OCI-LY3 (cell line): ENCODE results near the gene GAL3ST1.

Experiments used
- H2AFZ ChIP-seq: fragments of 200-600, 300-600 bp; shearing (Covaris generic); 2 replicates; pipeline ENCODE4 v1.6.0; 2014; ENCODE audit warnings: antibody characterized with exemption, low read depth, low read length
- H3K27ac ChIP-seq: fragments of 200-600, 300-600 bp; sonication (generic); 2 replicates; pipeline ENCODE4 v1.5.1; 2014; ENCODE audit warnings: mild to moderate bottlenecking, low read length, moderate library complexity, mixed read lengths
- H3K27me3 ChIP-seq: fragments of 200-600, 300-600 bp; sonication (generic); 2 replicates; pipeline ENCODE4 v1.6.1; 2014; ENCODE audit warnings: low read depth, low read length, mixed read lengths
- H3K36me3 ChIP-seq: fragments of 200-600, 300-600 bp; sonication (generic); replicated peaks from 2 replicates; pipeline ENCODE3; 2014; ENCODE audit warnings: low read depth, low read length, mixed read lengths
- H3K4me1 ChIP-seq: fragments of 300-600, 200-600 bp; sonication (generic); 2 replicates; pipeline ENCODE4 v1.6.1; 2014; ENCODE audit warnings: low read length, mixed read lengths
- H3K4me2 ChIP-seq: fragments of 200-600, 300-600 bp; sonication (generic); 2 replicates; pipeline ENCODE4 v1.6.1; 2014; ENCODE audit warnings: low read length, mixed read lengths
- H3K4me3 ChIP-seq: fragments of 300-600, 200-600 bp; sonication (generic); 2 replicates; pipeline ENCODE4 v1.5.1; 2014; ENCODE audit warnings: antibody characterized with exemption, mild to moderate bottlenecking, low read length, moderate library complexity
- H3K79me2 ChIP-seq: fragments of 300-600, 200-600 bp; shearing (Covaris generic); 2 replicates; pipeline ENCODE4 v1.6.1; 2014; ENCODE audit warnings: mild to moderate bottlenecking, low read length, mixed read lengths
- H3K9ac ChIP-seq: fragments of 300-600, 200-600 bp; shearing (Covaris generic); 2 replicates; pipeline ENCODE4 v1.6.0; 2014; ENCODE audit warnings: mild to moderate bottlenecking, low read length, moderate library complexity
- H3K9me3 ChIP-seq: fragments of 200-600, 300-600 bp; shearing (Covaris generic); 2 replicates; pipeline ENCODE4 v1.6.1; 2014; ENCODE audit warnings: low read length, mixed read lengths; ENCODE audit not compliant: insufficient read depth
- H4K20me1 ChIP-seq: fragments of 200-600, 300-600 bp; sonication (generic); 2 replicates; pipeline ENCODE4 v1.6.1; 2016; ENCODE audit warnings: low read length, mixed read lengths; ENCODE audit not compliant: insufficient read depth
- EZH2phosphoT487 ChIP-seq: fragments of 200-600 bp; shearing (Covaris generic); IDR thresholded peaks from 2 replicates; pipeline ENCODE4 v1.6.1; 2018; ENCODE audit warnings: antibody characterized with exemption, mixed run types, low read depth
- TF ChIP-seq, protein P1 (sequence below): fragments of 200-600, 300-600 bp; sonication (generic); IDR thresholded peaks from 2 replicates; pipeline ENCODE4 v1.5.1; 2014; ENCODE audit warnings: antibody characterized with exemption, low read length, low read depth

Gene GAL3ST1

DNA sequence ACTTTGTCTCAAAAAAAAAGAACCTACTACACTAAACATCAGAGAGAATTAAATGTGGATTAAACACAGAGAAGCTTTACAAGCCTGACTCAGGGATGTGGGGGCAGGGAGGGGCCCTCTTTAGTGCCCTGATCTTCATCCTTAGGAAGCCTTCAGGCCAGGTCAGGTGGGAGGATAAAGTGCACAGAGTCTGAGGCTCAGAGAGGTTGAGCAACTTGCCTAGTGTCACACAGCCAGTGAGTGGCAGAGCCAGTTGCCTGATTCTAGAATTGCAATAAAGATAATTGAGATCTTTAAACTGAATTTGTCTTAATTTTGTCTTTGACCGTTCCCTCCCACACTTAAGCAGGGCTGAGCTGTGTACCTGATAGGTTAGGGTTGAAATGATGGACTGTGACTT, 35.1 kb downstream of the GAL3ST1 start:
- Histone ChIP-seq H3K9me3 (no peaks in the 10 kb centered on the region), H3K4me1 (no peaks in the 10 kb centered on the region), H3K36me3 (no peaks in the 10 kb centered on the region), H3K9ac (no peak overlapping the region), H3K27me3 (no peaks in the 10 kb centered on the region), H3K27ac (no peak overlapping the region), H3K79me2 (no peaks in the 10 kb centered on the region), H2AFZ (no peak overlapping the region), H4K20me1 (no peaks in the 10 kb centered on the region), H3K4me3 (no peak overlapping the region), H3K4me2 (no peak overlapping the region)
- TF ChIP-seq, protein P1, sequence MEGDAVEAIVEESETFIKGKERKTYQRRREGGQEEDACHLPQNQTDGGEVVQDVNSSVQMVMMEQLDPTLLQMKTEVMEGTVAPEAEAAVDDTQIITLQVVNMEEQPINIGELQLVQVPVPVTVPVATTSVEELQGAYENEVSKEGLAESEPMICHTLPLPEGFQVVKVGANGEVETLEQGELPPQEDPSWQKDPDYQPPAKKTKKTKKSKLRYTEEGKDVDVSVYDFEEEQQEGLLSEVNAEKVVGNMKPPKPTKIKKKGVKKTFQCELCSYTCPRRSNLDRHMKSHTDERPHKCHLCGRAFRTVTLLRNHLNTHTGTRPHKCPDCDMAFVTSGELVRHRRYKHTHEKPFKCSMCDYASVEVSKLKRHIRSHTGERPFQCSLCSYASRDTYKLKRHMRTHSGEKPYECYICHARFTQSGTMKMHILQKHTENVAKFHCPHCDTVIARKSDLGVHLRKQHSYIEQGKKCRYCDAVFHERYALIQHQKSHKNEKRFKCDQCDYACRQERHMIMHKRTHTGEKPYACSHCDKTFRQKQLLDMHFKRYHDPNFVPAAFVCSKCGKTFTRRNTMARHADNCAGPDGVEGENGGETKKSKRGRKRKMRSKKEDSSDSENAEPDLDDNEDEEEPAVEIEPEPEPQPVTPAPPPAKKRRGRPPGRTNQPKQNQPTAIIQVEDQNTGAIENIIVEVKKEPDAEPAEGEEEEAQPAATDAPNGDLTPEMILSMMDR, result no peak
- TF ChIP-seq EZH2phosphoT487, result no peak

- TF ChIP-seq EZH2phosphoT487, result no peak
- TF ChIP-seq, protein P1, result no peak
- Histone ChIP-seq H3K4me2 (no peak overlapping the region), H3K27ac (no peak overlapping the region), H3K27me3 (no peaks in the 10 kb centered on the region), H4K20me1 (no peaks in the 10 kb centered on the region), H3K79me2 (no peaks in the 10 kb centered on the region), H3K9ac (no peak overlapping the region), H3K36me3 (no peaks in the 10 kb centered on the region), H3K4me3 (no peak overlapping the region), H3K4me1 (no peaks in the 10 kb centered on the region), H2AFZ (no peak overlapping the region), H3K9me3 (no peaks in the 10 kb centered on the region)
Observed at GRCh38 chr22:30538280-30538679, 36.2 kb downstream of the GAL3ST1 start.

DNA sequence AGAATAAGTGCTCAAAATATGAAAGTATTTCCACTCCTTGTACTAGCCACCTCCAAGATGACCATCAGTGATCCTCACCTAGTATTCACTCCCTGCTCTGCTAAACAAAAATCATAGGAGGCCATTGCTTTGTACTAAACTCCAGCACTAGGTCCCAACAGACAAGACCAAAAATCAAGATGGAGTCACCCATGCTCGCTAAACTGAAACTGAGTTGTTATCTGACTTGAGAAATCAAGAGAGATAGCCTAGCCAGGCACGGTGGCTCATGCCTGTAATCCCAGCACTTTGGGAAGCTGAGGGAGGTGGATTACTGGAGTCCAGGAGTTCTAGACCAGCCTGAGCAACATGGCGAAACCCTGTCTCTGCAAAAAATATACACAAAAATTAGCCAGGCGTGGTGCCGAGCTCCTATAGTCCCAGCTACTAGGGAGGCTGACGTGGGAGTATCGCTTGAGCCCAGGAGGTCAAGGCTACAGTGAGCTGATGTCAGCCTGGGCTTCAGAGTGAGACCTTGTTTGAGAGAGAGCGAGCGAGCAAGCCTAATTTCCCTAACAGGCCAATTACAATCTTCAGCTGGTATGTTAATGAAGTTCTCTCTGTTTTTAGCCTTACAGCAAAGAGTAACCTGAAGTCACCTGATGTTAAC, 37.3 kb downstream of the GAL3ST1 start:
- H3K27me3 ChIP-seq, result no peaks in the 10 kb centered on the region
- no peak overlapping the region for H3K4me3 ChIP-seq
- no peaks in the 10 kb centered on the region for H3K9me3 ChIP-seq
- no peaks in the 10 kb centered on the region for H3K4me1 ChIP-seq
- H3K4me2 ChIP-seq, result no peak overlapping the region
- TF ChIP-seq, protein P1, result no peak
- TF ChIP-seq EZH2phosphoT487, result no peak
- no peaks in the 10 kb centered on the region for H3K79me2 ChIP-seq
- no peak overlapping the region for H2AFZ ChIP-seq
- no peak overlapping the region for H3K9ac ChIP-seq
- H3K36me3 ChIP-seq, result no peaks in the 10 kb centered on the region
- H3K27ac ChIP-seq, result no peak overlapping the region
- no peaks in the 10 kb centered on the region for H4K20me1 ChIP-seq

DNA sequence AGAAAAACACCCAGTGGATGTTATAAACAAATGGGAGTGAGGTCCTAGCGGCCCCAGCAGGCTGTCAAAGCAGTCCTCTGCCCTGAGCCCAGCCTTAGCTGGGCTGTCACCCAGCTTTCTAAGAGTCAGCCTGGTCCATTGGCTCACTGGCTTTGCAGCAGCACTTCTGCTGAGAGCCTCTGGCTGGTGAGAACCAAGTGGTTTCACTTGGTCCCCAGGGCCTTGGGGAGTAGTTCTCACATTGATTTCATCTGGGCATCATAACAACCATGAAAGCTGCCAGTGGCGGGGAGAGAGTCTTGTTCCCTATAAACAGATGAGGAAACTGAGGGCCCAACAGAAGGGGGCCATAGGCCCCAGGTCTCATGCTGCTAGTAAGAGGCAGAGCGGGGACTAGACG, 39.3 kb downstream of the GAL3ST1 start:
- no peak overlapping the region for H3K4me3 ChIP-seq
- TF ChIP-seq, protein P1, result no peak
- no peak for TF ChIP-seq EZH2phosphoT487
- no peaks in the 10 kb centered on the region for H3K4me1 ChIP-seq
- H3K36me3 ChIP-seq, result no peaks in the 10 kb centered on the region
- H3K9ac ChIP-seq, result no peak overlapping the region
- H3K9me3 ChIP-seq, result no peaks in the 10 kb centered on the region
- H3K27ac ChIP-seq, result no peak overlapping the region
- no peaks in the 10 kb centered on the region for H3K79me2 ChIP-seq
- H2AFZ ChIP-seq, result no peak overlapping the region
- H4K20me1 ChIP-seq, result no peaks in the 10 kb centered on the region
- no peak overlapping the region for H3K4me2 ChIP-seq
- no peaks in the 10 kb centered on the region for H3K27me3 ChIP-seq
